Measurements from ENCODE around the gene PBXIP1.
"Not testable (repeated sequence)": the region's sequence is repeated elsewhere in the genome, so short reads cannot be mapped to it uniquely, and the experiment has no call there.

The PBXIP1 gene

DNA sequence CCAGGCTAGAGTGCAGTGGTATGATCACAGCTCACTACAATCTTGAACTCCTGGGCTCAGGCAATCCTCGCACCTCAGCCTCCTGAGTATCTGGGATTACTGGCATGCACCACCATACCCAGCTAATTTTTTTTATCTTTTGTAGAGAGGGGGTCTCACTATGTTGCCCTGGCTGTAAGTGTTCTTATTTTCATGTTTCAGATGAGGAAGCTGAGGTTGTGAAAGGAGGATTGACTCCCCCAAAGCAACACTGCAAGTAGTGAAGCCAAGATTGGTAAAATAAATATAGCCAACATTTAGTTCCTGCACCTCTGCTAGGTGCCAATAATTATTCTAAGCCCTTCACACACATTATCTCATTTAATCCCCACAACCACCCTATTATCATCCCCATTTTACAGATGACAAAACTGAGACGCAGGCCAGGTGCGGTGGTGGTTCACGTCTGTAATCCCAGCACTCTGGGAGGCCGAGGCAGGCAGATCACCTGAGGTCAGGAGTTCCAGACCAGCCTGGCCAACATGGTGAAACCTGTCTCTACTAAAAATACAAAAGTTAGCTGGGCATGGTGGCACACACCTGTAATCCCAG, 21.4 kb downstream of the PBXIP1 start:
- no peak for DNase-seq

GRCh38 chr1:154931940-154932487, 23.9 kb downstream of the PBXIP1 start:
- no peak for DNase-seq

DNA sequence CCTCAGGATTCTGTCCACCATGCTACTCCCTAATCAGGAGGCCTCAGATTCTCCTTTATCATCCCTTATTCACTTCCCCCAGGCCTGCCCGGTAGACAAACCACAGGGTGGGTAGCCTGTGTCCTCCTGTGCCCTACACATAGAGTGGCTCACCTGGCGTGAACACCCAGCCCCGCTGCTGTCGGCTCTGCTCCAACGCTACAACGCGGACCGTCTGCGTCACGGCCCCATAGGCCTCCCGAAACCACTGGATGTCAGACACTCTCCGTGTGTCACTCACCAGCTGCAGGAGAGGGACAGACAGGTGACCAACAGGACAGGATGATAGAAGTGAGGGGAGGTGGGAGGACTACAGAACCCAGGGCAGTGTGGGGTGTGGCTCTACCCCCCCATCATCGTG, 29.7 kb downstream of the PBXIP1 start:
- no peak for DNase-seq

DNA sequence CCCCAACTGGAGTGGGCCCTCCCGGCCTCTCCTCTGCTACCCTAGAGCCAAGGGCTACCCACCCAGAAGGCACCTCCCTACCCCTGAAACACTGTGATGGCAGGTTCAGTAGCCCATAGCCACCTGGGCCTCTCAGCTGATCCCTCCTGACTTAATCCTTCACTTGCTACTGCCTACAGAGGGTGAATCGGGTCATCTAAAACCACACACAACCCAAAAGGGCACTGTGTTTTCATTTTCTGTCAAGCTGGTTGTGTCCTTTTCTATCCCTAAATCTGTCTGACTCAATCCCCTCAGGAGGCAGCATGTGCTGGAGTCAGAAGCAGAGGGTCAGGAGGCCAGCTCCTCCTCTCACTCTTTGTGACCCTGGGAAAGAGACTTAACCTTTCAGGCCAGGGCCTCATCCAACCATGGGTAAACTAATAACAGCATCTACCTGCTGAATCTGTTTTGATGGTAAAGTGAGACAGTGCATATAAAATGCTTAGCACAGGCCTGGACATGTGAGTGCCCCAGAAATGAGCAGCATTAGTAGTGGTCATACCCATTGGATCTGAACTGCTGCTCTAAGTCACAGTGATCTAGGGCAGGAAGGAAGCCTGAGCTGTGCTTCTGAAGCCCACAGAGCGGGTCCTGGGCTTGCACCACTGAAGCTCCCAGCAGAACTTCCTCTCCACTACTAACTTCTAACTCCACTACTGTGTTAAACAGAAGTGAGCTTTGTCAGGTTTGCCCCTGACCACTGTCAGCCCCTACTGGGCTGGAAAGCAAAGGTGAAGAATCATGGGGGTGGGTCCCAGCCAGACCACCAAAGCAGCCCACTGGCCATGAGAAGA, 30.3 kb downstream of the PBXIP1 start:
- no peak for DNase-seq

DNA sequence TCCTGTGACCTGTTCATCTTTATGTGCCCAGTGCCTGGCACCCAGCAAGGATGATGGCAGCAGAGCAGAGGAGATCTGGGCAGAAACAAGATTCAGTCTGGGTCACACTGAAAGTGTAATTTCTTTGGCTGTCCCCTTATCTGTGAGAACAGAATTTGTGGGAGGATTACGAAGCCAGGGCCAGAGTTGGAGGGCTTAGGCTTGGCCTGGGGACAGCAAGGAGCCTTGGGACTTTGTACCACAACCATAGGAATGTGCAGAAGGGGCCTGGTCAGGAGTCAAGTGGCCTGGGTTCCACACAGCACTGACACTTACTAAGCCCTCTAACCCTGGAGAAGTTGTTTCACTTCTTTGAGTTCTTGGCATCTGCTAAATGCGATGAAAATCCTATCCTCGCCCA, 32.2 kb downstream of the PBXIP1 start:
- no peak for DNase-seq

DNA sequence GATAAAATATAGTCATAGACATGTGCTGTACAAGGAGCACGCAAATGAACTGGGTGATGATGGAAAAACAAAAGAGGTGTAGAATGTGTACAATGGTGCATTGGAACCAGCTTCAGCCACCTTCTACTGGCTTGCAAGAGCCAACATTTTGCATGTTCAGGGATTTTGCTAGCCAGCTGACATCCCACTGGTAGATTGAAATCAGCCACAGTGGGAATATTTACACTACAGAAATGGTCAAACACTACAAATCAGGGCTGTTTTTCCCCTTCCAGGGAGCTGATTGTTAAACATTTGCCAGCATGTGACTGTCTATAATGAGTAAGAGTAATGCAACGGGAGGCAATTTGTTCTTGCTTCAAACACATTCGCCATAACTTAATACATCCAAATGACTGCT, 42.6 kb downstream of the PBXIP1 start:
- DNase-seq: no peak

DNA sequence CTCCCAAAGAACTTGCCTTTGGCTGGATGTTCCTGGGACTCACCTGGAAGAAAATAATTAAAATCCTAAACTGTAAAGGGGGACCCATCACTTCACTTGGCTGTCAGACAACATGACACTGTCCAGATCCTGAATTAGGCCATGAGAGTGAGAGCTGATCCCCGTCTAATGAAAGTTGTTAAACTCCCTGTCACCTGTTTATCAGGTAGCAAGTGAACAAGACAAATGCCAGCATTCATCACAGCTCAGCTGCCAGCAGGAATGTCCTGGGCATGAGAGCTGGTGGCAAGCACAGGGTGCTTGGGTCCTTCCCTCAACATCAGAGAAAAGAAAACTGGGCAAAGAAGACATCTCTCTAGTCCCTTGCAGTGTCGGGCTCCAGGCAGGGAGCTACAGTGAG, 43.1 kb downstream of the PBXIP1 start:
- DNase-seq: no peak

GRCh38 chr1:154911691-154912550, 44.0 kb downstream of the PBXIP1 start:
- DNase-seq: no peak

DNA sequence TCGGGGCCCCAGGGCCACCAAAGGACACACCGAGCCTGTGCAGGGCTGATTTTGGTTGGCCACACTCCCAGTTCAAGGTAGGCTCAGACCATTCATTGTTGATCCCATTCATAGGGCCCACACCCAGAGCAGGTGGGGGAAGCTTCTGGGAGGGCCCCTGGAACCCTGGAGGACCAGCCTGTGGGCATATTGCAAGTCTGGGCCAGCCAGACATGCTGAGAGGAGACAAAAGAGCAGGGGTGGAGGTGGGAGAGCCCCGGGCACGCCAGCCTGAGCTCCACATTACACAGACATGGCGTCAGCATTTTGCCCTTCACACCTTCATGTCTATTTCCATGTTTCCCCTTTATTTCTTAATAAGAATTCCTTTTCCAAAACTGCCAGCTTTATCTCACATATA, 45.0 kb downstream of the PBXIP1 start:
- DNase-seq: no peak

- no peak for DNase-seq
Observed at GRCh38 chr1:154908937-154909336, 47.0 kb downstream of the PBXIP1 start.

GRCh38 chr1:154908129-154908528, 47.8 kb downstream of the PBXIP1 start:
- DNase-seq: not testable (repeated sequence)

DNA sequence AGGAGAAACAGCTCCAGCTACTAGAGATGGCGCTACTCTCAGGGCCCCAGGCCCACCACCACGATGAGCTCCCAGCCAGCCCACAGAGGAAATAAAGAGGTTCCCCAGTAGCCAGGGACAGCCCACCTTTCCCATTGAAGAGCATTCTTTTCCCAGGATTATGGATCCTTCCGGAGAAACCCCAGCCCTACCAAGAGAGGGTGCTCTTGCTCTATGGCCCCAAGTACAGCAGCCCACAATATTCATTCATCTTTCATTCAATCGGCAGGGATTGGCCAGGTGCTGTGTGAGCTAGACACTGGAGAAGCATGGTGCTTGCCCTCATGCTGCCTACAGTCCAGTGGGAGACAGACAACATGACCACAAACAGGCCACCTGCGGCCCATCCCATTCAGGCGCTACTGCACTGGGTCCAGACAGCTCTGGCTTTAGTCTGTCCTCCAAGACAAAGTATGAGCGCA, 49.2 kb downstream of the PBXIP1 start:
- DNase-seq: no peak

DNA sequence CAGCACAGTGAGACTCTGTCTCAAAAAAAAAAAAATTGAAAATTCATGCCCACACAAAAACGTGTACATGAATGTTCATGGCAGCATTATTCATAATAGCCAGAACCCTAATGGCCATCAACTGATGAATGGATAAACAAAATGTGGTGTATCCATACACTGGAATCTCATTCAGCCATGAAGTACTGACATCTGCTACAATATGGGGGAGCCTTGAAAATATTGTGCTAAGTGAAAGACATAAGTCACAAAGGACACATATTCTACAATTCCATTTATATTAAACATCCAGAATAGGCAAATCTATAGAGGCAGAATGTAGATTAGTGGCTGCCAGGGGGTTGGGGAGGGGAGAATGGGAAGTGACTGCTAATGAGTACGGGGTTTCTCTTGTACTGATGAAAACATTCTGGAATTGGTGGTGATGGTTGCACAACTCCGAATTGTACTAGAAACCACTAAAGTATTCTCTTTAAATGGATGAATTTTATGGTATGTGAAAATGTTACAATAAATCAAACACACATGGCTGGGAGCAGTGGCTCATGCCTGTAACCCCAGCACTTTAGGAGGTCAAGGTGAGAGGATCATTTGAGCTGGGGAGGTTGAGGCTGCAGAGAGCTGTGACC, 52.8 kb downstream of the PBXIP1 start:
- DNase-seq: no peak

GRCh38 chr1:154901591-154901990, 54.3 kb downstream of the PBXIP1 start:
- DNase-seq: no peak

DNA sequence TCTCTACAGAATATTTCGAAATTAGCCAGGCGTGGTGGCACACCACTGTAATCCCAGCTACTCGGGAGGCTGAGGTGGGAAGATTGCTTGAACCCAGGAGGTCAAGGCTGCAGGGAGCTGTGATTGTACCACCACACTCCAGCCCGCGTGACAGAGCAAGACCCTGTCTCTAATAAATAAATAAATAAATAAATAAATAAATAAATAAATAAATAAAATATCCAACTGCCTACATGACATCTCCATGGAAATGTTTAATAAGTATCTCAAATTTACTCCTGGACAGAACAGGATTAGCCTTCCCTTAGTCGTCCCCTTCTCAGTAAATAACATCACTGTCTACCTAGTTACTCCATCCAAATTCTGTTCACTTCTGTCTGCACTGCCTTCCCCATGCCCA, 56.9 kb downstream of the PBXIP1 start:
- no peak for DNase-seq

- DNase-seq: no peak
Observed at GRCh38 chr1:154896771-154897286, 59.1 kb downstream of the PBXIP1 start.

GRCh38 chr1:154895798-154896197, 60.1 kb downstream of the PBXIP1 start:
- no peak for DNase-seq

All from SIG-M5 (cell line).